GM12872 (cell line): ENCODE measurements around the gene KRTAP10-6.

Experiments
- TF ChIP-seq, protein P1 (sequence below): IDR thresholded peaks from 3 replicates; pipeline ENCODE4 v1.5.1; 2011; ENCODE audit warnings: low read depth, mild to moderate bottlenecking, low read length, moderate library complexity; ENCODE audit not compliant: insufficient read depth

Gene KRTAP10-6

DNA sequence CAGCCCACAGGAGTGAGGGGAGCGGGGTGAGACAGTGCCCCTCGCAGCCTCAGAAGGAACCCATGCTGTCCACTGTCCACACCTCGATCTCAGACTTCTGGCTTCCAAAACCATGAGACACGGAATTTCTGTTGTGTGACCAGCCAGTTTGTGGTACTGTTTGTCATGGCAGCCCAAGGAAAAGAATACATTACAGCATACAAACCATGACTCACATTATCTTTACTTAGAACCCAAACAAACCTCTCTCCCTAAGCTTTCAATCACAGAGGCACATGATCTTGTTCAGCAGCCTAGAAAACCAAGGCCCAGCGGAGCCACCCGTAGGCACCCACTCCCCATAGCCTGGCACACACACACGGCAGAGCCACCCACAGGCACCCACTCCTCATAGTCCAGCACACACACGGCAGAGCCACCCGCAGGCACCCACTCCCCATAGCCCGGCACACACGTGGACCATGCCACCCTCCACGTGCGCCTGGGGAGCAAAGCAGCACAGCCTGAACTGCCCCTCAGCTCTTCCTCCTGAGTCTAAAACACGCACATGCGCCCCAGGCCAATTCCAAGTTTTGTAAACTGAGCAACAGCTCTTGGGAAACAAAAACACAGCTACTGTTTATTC lies 19.2 kb downstream of the KRTAP10-6 start:
- TF ChIP-seq, protein P1, sequence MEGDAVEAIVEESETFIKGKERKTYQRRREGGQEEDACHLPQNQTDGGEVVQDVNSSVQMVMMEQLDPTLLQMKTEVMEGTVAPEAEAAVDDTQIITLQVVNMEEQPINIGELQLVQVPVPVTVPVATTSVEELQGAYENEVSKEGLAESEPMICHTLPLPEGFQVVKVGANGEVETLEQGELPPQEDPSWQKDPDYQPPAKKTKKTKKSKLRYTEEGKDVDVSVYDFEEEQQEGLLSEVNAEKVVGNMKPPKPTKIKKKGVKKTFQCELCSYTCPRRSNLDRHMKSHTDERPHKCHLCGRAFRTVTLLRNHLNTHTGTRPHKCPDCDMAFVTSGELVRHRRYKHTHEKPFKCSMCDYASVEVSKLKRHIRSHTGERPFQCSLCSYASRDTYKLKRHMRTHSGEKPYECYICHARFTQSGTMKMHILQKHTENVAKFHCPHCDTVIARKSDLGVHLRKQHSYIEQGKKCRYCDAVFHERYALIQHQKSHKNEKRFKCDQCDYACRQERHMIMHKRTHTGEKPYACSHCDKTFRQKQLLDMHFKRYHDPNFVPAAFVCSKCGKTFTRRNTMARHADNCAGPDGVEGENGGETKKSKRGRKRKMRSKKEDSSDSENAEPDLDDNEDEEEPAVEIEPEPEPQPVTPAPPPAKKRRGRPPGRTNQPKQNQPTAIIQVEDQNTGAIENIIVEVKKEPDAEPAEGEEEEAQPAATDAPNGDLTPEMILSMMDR, result no peak

DNA sequence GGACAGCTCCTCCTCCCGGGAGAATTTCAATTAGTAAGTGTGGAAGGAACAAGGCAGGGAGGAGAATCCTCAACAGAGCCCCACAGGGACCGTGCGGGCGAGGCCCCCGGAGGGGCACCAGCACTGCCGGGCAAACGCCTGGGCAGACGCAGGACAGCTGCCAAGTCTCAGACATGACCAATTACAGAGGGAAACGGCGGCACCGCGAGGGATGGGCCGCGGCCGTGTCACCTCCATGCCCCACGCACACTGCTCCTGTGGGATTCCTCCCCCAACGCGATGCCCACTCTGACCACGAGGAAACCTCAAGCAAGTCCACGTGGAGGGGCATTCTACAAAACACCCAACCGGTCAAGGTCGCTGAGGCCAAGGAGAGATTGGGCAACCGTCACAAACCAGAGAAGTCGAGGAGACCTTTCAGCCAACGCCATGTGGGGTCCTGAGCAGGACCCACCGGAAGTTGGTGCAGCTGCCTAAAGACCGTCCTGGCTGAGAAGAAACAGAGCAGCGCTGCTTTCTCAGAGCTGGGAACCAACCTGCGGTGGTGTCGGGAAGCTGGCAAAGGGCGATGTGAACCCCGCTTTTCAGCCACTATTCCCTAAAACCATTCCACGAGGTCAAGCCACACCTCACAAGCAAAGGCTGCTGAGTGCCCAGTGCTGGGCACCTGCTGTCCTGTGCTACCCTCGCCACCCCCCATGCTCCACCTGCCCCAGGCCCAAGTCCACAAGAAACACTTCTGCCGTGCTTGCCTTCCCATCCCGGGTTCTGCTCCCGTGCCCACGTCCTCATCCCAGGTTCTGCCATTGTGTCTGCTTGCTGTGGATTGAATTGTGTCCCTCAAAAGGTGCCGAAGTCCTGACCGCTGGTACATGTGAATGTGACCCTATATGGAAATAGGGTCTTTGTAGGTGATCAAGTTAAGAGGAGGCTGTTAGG lies 20.2 kb downstream of the KRTAP10-6 start:
- TF ChIP-seq, protein P1, result no peak

DNA sequence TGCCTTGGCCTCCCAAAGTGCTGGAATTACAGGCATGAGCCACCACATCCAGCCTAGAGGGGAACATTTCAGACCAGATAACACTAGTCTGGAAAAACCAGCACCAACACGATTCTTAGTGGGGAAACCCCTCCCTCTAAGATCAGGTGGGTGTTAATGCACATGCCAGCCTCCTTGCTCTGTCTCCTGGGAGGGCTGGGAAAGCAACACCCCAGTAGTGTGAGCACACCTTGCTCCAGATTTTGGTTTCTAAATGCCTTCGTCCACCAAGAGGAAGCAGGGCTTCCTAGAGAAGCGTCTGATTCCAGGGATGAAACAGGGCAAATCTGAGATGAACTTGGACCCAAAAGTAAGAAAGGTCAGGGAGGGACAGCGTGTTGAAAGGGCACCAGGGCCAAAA lies 21.0 kb downstream of the KRTAP10-6 start:
- TF ChIP-seq, protein P1, result no peak

DNA sequence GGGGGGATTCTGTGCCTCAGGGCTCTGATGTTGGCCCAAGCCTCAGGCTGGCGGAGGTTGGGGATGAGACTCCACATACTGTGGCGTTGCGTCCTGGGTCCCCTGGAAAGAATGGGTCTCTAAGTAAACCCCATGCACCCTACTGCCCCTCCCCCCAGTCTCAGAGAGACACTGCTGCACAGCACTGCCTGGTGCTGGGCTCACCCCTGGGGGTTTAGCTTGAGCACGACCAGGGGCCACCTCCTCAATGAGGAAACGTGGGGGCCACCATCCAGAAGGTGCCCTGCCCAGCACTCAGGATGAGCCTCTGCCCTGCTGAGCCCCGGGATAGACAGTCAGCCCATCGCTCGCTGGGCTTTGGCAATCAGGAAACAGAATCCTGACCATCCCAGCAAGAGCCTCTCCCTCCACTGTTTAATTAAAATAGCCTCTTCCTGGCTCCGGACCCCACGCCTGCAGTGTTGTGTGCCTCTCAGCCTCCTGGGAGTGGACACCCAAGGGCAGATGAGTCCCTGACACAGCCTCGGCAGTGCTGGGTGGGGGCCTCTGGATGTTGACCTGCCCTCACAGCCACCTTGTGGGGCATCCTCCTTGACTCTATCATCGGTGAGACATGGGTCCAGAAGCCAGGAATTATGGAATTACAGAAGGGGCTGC lies 22.3 kb downstream of the KRTAP10-6 start:
- TF ChIP-seq, protein P1, result no peak

DNA sequence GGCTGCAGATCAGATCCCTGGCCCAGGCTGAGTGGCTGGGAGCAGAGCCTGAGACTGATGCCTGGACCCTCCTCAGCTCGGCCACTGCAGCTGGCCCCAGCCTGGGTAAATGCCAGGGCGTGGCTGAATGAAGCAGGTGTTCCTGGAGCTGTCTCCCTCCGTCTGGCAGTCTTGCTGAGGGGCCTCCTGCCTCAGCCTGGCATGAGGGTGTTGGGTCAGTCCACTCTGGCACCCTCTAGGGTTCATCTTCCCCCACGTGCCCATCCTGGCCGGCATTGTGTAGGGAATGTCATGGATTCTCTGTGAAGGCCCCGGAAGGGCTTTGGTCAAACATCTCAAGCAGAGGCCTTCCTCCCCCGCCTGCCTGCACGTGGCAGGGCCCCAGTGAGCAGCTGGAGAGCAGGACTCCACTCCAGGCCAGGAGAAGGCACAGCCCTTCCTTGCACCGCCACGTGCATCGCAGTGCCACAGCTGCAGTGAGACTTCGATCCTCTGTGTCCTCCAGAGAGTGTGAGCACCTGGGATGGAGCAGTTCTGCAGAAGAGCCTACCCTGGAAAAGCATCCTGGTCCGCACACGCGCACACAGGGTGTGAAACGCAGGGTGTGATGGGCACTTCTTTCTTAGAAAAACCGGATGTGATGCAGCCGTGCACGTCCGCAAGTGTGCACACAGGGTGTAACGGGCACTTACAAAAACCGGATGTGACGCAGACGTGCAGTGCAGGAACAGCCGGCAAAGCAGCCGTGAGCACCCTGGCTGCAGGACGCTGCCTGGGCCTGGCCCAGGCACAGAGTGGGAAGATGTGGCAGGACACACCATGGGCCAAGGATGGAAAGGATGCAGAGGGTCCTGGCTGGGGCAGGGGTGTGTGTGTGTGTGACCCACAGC lies 23.4 kb downstream of the KRTAP10-6 start:
- TF ChIP-seq, protein P1, result no peak

DNA sequence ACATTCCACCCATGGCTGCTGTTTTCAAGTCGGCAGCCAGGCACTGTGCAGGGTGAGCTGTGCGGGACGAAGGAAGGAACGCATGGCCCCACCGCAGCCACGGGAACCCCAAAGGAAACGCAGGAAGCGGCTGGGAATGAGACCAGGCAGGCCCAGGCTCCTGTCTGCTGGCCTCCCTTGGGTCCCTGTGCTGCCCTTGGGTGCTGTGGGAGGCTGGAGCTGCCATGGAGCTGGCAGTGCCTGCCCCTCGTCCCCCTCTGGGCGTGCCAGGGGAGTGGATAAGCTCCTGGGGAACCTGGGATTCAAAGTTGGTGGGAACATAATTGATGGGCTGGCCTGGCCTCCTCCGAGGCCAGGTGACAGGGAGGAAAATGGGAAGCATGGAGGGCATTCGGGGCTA lies 24.0 kb downstream of the KRTAP10-6 start:
- TF ChIP-seq, protein P1, result no peak
